ENCODE results near the gene GNS. TPM values are rescaled to one million over a fixed set of nuclear protein-coding genes. Genes with fewer than 3 reads are reported as not detected.

GNS gene
- polyA plus RNA-seq, 4 donors: 143 to 207 (median 168) TPM

DNA sequence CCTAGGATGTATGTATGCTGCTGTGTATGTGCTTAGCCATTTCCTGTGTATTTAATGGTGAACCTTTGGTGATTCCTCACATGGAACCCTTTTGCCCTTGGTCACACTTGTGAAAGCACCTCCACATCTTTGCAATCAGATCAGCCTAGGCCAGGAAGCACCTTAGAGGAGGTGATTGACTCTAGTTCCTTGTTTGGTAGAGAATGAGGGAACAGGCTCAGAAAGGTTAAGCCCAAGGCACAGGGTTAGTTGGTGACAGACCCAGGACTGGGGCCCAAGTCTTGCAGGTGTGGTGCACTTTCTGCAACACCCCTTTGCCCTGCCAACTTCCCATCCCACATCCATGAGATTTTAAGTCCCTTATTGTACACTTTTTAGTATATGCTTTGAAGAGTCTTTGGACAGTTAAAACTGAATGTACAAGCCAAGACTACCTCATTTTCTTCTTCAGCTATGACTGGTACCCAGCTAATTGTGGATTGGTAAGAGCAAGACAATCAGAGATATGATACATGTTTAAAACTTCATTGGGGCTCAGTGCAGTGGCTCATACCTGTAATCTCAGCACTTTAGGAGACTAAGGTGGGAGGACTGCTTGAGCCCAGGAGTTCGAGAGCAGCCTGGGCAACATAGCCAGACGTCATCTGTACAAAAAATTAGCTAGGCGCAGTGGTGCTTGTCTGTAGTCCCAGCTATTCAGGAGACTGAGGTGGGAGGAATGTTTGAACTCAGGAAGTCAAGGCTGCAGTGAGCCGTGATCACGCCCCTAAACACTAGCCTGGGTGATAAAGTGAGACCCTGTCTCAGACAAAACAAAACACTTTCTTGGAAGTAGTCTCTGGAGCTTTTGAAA, 77.8 kb downstream of the GNS start:
- DNase-seq (ENCODE audit: low read depth in 4 of 4, low spot score in 3 of 4): no peak

DNA sequence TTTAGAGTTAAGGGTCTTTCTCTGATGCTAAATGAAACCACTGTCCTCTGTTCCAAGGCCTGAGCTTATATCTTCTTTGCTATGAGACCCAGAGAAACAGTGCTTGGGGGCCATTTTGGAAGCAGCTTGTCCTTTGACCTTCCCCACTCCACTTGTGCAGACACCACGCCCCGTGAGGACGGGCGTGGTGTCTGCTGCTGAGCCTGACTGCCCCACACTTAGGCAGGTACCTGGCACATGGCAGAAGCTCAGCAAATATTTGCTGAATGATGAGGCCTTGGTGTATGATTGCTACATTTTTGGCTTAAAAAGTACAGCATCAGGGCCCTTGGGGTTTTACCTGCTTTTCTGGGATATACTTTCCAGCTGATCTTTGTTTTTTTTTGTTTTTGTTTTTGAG, 79.0 kb downstream of the GNS start:
- no peak for DNase-seq (ENCODE audit: low read depth in 4 of 4, low spot score in 3 of 4)

DNA sequence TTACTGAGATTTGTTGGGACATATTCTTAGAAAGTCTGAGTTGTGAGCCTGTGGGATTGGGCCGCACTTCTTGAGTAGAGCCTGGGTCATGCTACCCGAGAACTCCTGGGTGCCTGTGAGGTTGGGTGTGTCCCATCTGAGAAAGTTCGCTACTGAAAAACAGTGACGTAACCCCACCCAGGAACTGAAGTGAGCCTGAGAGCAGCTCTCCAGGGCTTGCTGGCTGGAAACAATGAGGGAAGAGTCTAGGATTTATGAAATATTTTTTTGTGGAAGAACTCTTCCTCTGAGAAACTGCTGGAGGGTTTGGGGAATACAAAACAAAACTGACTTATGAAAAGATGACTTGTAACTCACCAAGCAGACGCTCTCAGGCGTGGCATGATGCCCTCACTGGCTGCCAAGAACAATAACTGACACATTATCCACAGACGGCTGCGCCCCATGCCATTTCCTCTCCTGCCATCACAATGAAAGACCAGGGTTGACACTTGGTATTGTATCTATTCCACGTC, 79.7 kb downstream of the GNS start:
- DNase-seq (ENCODE audit: low read depth in 4 of 4, low spot score in 3 of 4): no peak

DNA sequence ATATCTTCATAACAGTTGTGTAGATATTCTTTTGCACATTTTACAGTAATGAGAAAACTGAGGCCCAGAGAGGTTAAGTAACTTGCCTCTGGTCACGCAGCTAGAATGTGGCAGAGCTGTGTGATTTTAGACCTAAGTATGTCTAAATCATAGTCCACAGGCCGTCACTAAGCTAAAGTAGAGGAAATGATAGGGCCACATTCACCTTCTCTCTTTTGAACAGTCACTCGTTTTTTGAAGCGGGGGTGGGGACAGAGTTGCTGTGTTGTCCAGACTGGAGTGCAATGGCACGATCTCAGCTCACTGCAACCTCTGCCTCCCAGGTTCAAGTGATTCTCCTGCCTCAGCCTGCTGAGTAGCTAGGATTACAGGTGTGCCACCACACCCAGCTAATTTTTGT, 80.4 kb downstream of the GNS start:
- DNase-seq (ENCODE audit: low read depth in 4 of 4, low spot score in 3 of 4): no peak

DNA sequence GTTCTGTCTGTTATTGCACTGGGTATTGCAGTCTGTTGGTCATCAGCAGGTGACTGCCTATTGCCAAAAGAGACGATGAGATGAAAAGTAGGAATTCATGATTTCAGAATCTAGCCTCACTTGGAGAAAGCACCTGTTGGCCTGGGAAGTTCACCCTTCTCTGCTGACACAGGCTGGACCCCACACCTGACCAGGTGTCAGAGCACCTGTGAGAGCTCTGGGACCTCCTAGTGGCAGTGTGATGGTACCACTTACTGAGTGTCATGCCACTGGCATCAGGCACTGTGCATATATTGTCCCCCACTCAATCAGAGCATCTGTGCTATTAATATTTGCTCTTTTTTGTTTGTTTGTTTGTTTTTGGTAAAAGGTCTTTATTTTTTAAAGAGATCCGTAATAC, 81.0 kb downstream of the GNS start:
- DNase-seq (ENCODE audit: low read depth in 4 of 4, low spot score in 3 of 4): no peak

DNA sequence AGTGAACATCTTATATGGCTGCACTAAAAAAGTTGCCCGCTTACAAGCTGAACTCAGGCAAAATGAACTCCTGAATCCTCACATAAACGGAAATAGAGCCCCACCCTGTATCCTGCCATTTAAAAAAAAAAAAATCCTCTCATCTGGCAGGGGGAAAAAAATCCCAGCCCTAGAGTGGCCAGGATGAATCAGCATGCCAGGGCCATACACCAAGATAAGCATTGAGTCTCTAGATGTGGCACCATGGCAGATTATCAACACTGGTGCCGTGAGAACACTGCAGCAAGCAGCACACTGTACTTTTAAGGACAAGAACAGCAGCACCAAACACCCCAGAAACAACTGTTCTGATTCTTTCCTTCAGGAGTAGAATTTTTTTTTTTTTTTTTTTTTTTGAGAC, 83.4 kb downstream of the GNS start:
- DNase-seq (ENCODE audit: low read depth in 4 of 4, low spot score in 3 of 4): no peak

DNA sequence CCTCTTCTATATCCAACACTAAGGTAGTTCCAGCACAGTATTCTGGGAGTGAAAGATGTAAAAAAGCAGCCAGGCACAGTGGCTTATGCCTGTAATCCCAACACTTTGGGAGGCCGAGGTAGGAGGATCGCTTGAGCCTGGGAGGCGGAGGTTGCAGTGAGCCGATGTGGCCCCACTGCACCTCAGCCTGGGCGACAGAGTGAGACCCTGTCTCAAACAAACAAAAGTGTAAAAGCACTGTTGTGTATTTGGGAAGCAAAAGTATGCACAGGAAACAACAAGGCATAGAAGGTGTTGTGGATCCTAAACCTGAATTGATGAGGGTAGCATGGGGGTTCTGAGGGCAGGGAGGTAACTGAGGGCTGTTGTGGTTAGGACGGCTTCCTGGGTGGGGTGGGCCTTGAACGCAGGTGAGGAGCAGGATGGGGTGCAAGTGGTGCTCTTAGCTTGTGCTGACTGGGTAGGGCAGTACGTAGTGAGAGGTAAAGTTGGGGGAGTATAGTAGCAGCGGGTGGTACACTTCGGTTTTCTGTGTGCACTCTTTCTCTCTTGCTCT, 84.8 kb downstream of the GNS start:
- no peak for DNase-seq (ENCODE audit: low read depth in 4 of 4, low spot score in 3 of 4)

DNA sequence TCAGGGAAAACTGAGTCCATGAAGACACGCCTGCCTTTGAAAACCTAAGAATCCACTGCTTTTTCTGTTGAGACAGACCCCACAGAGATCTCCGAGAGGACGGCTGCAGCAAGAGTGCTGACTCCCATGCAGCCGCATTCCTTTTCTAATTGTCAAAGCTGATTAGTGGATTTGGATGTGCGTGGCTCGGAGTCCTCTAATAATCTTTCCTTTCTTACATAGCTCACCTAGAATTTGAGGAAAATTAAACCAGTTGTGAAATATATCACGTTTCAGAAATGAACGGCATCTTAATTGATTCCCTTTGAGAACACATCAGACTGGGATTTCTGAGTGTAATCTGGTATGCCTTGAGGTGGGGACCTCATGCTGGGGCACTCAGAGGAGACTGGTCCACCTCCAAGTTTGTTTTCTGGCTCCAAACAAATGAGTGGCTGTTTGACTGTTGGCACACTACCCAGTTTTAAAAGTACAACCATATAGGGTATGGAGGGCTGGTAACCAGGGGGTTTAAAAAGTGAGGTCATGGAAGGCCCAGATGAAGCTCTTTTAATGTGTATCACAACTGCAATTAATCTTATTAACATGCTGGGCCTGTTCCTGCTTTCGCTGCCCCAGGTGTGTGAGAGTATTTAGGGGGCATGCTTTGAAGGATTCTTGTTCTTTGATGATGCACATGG, 85.6 kb downstream of the GNS start:
- DNase-seq (ENCODE audit: low read depth in 4 of 4, low spot score in 3 of 4): no peak

DNA sequence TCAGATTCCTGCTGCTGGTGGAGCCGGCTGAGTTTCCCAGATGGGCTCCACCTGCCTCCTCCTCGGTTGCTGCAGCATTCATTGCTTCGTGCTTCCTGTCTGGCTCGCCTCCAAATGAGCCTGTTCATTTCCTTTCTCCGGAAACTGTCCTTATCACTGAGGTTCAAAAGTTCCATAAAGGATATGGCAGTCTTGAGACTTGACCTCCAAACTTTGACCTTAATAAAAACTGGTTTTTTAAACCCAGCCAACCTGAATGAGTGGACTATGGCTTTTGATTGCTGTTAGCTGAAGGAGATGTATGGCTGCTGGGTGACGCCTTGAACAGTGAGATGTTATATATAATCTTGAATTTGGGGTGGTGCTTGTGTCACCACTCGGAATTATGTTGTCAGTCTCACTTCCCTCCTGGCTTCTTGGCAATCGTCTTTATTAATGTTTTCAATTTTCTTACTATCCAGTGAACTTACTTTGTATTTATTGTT, 86.2 kb downstream of the GNS start:
- no peak for DNase-seq (ENCODE audit: low read depth in 4 of 4, low spot score in 3 of 4)

DNA sequence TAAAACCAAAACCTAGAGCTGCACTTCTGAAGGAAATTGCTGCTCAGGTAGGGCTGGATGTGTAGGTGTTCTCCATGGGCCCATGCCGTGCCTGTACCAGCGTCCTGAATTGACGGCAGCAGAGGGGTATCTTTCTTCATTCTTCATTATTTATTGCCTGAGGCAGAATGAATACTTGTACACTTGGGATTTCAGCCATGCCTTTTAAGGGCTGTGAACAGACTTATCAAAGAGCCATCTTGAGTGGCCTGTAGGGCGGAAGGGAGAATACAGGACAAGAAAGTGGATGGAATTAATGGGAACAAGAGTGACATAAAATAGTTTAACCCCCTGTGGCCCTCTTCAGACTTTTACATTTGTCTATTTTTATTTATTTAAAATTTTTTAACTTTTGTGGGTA, 87.5 kb downstream of the GNS start:
- no peak for DNase-seq (ENCODE audit: low read depth in 4 of 4, low spot score in 3 of 4)

DNA sequence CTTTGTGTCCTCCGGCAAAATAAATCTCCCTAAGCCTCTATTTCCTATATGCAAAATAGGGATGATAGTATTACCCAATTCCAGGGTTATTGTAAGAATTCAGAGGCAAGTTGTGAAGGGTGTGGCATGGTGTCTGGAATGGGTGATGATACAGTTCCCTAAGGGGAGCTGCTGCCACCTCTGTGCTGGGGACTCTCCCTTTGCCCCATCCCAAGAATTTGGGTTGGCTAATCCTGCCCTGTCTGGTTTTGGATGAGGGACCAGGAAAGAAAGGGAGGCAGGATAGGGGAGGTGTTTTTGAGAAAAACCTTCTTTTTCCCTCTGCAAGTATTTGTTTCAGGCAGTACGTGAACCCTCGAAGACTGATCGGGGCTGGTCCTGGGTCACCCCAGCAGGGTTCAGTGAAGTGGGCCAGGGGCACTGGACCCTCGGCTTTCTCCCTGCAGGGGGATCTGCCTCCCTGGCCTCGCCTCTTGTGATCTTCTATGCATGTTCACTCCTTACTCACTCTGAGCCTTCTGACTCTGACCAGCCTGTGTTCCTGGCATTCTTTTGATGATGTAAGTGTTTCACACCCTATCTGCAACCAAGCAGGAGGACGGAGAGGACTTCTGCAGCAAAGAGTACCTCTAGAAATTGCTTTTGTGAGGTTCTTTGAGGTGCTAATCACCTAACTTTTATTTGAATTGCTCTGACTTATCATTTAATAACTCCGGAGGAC, 88.1 kb downstream of the GNS start:
- DNase-seq (ENCODE audit: low read depth in 4 of 4, low spot score in 3 of 4): no peak

DNA sequence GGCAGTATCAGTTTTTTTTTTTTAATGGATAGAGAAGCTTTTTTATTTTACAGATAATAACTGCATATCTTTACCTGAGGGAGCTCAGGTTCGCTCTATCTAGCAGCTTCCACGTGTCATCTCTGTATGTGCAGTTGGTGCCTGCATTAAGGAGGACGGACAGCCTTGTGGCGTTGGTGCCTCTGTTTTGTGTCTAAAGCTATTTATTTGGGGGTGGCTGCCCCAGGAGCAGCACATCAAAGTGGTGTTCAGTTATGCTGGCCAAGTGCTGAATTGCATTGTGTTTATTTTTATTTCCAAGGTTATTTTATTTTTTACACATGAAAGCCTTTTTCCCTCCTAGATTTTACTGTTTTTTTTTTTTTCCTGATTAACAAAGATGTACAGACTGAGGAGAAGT, 89.2 kb downstream of the GNS start:
- no peak for DNase-seq (ENCODE audit: low read depth in 4 of 4, low spot score in 3 of 4)

DNA sequence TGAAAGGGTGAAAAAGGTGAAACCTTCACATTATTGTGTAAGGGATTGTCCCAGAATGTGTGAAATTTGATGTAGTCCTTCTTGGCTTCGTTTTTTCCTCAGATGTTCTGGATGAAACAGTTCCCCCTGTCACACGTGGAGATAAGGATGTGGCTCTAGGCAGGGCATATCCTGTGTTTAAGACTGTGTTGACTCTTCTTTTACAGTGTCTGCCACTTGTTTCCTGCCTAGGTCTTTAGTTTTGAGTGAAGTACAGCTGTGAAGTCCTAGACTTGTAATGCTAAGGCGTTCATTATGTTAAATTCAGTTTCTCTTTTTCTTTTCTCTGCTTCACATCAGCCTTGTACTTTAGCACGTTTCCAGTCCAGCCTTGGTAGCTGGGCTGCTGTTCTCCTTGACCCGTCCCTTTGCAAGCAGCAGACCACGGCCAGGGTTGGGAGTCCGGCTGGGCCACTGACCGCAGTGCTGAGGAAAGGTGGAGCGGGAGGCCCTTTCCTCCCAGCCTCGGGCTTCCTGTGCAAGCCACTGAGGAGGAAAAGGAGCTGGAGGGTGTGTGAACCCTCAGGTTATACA, 89.8 kb downstream of the GNS start:
- DNase-seq (ENCODE audit: low read depth in 4 of 4, low spot score in 3 of 4): no peak

DNA sequence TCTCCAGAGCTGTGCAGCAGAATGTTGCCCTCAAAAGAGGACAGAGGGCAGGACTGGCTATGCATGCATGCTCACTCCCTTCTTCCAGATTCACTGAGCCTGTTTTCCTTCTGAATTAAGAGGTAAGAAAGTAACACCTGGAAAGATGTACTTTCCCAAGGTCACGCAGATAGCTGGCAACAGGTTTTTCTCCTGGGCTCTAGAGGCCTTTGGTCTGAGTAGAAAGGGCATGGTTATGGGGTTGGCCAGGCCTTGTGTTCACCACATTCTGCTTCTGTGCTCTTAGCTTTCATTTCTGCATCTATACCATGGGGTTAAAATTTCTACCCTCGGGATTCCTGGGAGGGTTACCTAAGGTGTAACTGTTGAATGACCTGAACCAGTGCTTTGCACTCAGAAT, 91.4 kb downstream of the GNS start:
- DNase-seq (ENCODE audit: low read depth in 4 of 4, low spot score in 3 of 4): no peak

DNA sequence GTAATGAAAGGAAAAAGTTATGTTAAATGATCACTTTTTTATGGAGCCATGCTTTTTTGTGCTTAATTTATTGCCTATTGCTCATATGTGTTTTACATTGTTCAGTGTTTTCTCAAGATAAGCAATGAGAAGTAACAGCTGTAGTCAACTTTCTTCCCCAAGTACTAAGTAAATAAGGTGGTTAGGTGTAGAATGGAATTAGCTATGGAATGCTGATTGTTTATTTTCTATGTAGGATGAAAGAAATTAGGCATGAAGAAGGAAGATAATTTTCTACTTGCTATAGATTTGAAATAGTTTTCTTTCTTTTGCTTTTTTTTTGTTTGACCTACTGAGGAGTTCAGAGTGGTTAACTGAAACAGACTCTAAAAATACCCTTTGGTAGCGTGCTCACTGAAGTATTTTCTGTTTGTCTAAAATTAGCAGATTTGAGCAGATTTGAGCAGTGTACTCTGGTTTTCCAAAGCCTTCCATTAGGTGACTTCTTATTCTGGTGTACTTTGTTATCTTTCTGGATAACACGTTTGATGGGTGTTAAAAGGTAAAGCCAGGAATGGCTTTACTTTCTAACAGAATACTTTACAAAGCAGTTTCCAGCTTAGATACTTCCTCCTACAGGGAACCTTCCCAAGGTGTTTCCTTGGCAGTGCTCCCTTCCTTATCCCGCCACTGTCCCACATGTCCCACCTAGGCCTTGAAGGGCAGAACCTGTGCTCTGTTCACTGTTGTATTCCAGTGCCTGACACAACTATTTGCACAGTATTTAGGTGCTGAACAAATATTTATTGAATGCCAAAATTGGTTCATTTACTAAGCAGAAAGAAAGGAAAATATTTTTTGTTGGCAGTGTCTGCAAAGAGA, 92.9 kb downstream of the GNS start:
- no peak for DNase-seq (ENCODE audit: low read depth in 4 of 4, low spot score in 3 of 4)

DNA sequence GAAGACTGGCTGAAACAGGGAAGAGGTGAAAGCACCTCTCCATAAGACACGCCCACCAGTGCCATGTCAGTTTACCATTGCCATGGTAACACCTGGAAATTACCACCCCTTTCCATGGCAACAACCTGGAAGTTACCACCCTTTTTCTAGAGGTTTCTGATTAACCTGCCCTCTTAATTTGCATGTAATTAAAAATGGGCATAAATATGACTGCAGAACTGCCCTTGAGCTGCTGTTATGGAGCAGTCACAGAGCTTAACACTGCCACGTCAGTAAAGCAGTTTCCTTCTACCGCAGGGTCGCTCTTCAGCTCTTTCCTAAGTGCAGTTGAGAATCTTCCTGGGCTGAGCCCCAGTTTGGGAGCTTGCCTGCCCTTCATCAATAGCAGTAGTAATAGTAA, 93.7 kb downstream of the GNS start:
- no peak for DNase-seq (ENCODE audit: low read depth in 4 of 4, low spot score in 3 of 4)
